ENCODE results near the gene GUCD1. TPM values are rescaled to one million over a fixed set of nuclear protein-coding genes. Genes with fewer than 3 reads are reported as not detected.
A peak's percentile ranks its signal among the peaks of the same experiment; 100 is the strongest.

Gene GUCD1
- total and polyA plus RNA-seq, 8 donors = 81.7 to 188 (median 89.9) TPM

GRCh38 chr22:24566899-24567511 is 12.1 kb upstream of the GUCD1 start:
- intact Hi-C loops (cut with DNase I) = no loop called here
- DNase-seq = no peak
- ATAC-seq = peak; percentile 81
- H3K27me3 ChIP-seq = no peaks in the 10 kb centered on the region
- H3K27ac ChIP-seq = peak overlapping the region in 1 of 2 donors; percentile 15
- TF ChIP-seq, protein P1, sequence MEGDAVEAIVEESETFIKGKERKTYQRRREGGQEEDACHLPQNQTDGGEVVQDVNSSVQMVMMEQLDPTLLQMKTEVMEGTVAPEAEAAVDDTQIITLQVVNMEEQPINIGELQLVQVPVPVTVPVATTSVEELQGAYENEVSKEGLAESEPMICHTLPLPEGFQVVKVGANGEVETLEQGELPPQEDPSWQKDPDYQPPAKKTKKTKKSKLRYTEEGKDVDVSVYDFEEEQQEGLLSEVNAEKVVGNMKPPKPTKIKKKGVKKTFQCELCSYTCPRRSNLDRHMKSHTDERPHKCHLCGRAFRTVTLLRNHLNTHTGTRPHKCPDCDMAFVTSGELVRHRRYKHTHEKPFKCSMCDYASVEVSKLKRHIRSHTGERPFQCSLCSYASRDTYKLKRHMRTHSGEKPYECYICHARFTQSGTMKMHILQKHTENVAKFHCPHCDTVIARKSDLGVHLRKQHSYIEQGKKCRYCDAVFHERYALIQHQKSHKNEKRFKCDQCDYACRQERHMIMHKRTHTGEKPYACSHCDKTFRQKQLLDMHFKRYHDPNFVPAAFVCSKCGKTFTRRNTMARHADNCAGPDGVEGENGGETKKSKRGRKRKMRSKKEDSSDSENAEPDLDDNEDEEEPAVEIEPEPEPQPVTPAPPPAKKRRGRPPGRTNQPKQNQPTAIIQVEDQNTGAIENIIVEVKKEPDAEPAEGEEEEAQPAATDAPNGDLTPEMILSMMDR (IDR thresholded peaks at IDR 0.05) = no peak
- peaks cover 4 to 23% of the 10 kb centered on the region in 2 donors for H3K4me1 ChIP-seq
- H3K4me3 ChIP-seq = no peak overlapping the region
- H3K36me3 ChIP-seq = peaks cover 0 to 88% of the 10 kb centered on the region in 2 donors
- no peaks in the 10 kb centered on the region for H3K9me3 ChIP-seq

DNA sequence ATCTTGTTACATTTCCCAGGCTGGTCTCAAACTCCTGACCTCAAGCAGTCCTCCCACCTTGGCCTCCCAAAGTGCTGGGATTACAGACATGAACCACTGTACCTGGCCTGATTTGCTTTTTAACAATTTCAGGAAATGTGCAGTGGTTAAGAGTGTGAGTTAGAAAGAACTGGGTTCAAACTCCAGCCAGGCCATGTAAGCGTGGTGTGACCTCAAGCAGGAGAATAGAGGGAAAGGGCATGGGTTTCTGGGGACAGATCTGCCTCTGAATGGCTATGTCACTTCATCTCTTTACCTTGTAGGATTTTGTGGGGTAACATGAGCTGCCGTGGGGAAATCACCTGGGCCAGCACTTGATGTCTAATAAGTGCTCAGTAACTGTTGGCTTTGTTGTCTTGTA is 10.1 kb upstream of the GUCD1 start:
- TF ChIP-seq, protein P1 (IDR thresholded peaks at IDR 0.05) = no peak
- peaks cover 0 to 82% of the 10 kb centered on the region in 2 donors for H3K36me3 ChIP-seq
- intact Hi-C loops (cut with DNase I) = no loop called here
- H3K4me3 ChIP-seq = no peak overlapping the region
- no peaks in the 10 kb centered on the region for H3K9me3 ChIP-seq
- ATAC-seq (no peak), DNase-seq (no peak)
- no peak overlapping the region for H3K27ac ChIP-seq
- no peaks in the 10 kb centered on the region for H3K27me3 ChIP-seq
- peaks cover 4 to 23% of the 10 kb centered on the region in 2 donors for H3K4me1 ChIP-seq

- no peaks in the 10 kb centered on the region for H3K27me3 ChIP-seq
- H3K4me1 ChIP-seq = peaks cover 4 to 28% of the 10 kb centered on the region in 2 donors
- peaks cover 0 to 82% of the 10 kb centered on the region in 2 donors for H3K36me3 ChIP-seq
- intact Hi-C loops (cut with DNase I) = no loop called here
- DNase-seq = no peak
- ATAC-seq = no peak
- TF ChIP-seq, protein P1 (IDR thresholded peaks at IDR 0.05) = no peak
- H3K4me3 ChIP-seq = no peak overlapping the region
- H3K27ac ChIP-seq = no peak overlapping the region
- no peaks in the 10 kb centered on the region for H3K9me3 ChIP-seq
Observed at GRCh38 chr22:24564376-24565058, 9.6 kb upstream of the GUCD1 start.

DNA sequence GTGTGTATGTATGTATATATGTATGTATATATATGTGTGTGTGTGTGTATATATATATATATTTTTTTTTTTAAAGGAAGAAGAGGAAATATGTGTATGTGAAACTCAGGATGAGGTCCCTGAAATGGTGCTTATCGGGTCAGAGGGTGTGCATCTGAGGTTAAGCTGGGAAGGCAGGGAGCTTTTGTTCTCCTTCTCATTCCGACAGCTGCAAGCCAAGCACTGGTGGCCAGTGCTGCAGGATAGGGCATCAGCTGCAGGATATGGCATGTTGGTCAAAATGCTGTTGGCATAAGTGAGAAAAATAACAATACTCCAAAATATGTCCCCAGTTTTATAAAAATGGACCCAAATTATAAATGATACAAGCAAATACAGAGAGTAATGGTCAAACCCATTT is 8.3 kb upstream of the GUCD1 start:
- no peak for DNase-seq
- peaks cover 0 to 82% of the 10 kb centered on the region in 2 donors for H3K36me3 ChIP-seq
- no peak overlapping the region for H3K4me3 ChIP-seq
- ATAC-seq = no peak
- no peaks in the 10 kb centered on the region for H3K9me3 ChIP-seq
- peaks cover 4 to 40% of the 10 kb centered on the region in 2 donors for H3K4me1 ChIP-seq
- intact Hi-C loops (cut with DNase I) = no loop called here
- H3K27me3 ChIP-seq = no peaks in the 10 kb centered on the region
- TF ChIP-seq, protein P1 (IDR thresholded peaks at IDR 0.05) = no peak
- H3K27ac ChIP-seq = no peak overlapping the region

- intact Hi-C loops (cut with DNase I) = no loop called here
- ATAC-seq (no peak), DNase-seq (no peak)
- H3K27ac ChIP-seq = no peak overlapping the region
- no peaks in the 10 kb centered on the region for H3K27me3 ChIP-seq
- peaks cover 0 to 61% of the 10 kb centered on the region in 2 donors for H3K36me3 ChIP-seq
- no peaks in the 10 kb centered on the region for H3K9me3 ChIP-seq
- TF ChIP-seq, protein P1 (IDR thresholded peaks at IDR 0.05) = no peak
- H3K4me1 ChIP-seq = peaks cover 6 to 47% of the 10 kb centered on the region in 2 donors
- H3K4me3 ChIP-seq = no peak overlapping the region
Observed at GRCh38 chr22:24559471-24559870, 4.5 kb upstream of the GUCD1 start.
